OCI-M2 (cell line): ENCODE data around the gene RPL10.

ENCODE experiments used
- DNase-seq: peaks from one replicate; lab custom pipeline; 2025; ENCODE audit not compliant: unreplicated experiment; lab: John Stamatoyannopoulos, UW

The RPL10 gene

DNA sequence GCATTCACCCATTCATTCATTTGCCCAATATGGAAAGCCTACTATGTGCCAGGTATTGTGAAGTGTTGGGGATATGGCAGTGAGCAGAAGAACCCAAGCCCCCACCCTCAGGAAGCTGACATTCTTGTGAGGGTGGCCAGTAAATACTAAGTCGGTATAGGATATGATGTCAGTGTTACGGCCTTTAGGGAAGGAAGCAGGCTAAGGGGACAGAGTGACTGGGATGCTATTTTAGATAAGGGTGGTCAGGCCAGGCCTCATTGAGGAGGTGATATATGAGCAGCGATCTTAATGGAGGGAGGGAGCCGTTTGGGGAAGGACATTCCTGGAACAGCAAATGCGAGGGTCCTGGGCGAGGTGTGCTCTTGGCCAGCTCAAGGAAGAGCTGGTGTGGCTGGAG, 32.3 kb downstream of the RPL10 start:
- no peak for DNase-seq

DNA sequence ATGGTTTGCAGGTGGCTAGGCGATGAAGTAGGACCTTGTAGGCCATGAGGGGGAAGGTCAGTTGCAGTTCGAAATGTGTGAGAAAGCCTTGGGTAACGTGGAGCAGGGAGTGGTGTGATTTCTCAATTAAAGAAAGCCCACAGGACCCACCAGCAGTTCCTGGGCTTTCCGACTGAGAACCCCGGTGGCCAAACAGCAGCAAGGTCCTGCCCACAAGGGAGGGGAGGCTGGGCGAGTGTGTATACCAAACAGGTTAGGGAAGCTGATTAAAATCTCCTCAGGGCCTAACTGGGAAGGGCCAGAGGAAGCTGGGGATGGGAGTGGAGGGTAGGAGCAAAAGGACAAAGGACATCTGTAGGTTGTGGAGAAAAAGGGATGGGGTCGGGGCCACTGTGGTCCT, 32.7 kb downstream of the RPL10 start:
- DNase-seq = no peak

DNA sequence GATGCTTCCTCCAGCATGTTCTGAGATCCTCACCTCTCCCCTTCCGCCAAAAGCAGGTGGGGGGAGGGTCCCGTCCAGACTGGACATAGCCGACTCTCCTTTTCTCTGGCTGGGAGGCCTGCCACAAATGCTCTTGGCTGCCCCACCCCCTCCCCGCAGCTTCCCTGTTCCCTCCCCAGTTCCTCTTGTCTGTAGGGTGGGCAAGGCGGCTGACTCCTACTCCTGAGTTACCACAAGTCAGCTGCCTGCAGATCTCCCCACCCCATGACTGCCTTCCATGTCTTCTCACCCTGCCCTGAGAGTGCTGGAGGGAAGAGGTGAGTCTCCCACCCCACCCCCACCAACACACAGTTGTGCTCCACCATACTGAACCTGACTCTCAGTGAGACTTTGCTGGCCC, 33.2 kb downstream of the RPL10 start:
- DNase-seq = no peak

DNA sequence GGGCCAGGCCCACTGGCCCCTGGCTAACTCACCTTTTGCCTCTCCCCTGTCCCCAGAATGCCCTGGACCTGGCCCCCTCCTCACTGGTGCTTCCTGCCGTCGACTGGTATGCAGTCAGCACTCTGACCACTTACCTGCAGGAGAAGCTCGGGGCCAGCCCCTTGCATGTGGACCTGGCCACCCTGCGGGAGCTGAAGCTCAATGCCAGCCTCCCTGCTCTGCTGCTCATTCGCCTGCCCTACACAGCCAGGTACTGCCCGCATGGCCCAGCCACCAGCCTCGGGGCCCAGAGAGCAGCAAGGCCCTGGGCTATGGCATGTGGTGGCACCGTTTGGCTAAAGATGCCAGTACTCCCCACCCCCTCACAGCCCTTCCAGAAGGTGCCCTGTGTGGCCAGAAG, 34.0 kb downstream of the RPL10 start:
- no peak for DNase-seq

DNA sequence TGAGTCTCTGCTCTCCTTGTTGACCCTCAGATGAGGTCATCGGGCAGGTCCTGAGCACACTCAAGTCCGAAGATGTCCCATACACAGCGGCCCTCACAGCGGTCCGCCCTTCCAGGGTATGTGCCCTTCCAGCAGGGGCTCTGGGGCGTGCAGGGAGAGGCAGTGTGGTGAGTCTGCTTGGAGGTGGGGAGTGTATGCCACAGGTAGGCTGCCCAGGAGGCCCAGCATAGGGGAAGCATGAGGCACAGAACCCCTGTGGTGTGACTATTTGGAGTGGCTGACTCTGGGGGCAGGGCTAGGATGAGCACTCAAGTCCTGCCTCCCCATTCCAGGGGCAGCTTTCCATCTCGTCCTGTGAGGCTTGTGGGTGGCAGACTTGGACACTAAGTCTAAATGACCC, 35.4 kb downstream of the RPL10 start:
- no peak for DNase-seq

- no peak for DNase-seq
Observed at GRCh38 chrX:154434394-154435168, 36.4 kb downstream of the RPL10 start.

- no peak for DNase-seq
Observed at GRCh38 chrX:154435171-154435733, 37.1 kb downstream of the RPL10 start.

GRCh38 chrX:154436374-154436982, 38.3 kb downstream of the RPL10 start:
- DNase-seq = no peak

DNA sequence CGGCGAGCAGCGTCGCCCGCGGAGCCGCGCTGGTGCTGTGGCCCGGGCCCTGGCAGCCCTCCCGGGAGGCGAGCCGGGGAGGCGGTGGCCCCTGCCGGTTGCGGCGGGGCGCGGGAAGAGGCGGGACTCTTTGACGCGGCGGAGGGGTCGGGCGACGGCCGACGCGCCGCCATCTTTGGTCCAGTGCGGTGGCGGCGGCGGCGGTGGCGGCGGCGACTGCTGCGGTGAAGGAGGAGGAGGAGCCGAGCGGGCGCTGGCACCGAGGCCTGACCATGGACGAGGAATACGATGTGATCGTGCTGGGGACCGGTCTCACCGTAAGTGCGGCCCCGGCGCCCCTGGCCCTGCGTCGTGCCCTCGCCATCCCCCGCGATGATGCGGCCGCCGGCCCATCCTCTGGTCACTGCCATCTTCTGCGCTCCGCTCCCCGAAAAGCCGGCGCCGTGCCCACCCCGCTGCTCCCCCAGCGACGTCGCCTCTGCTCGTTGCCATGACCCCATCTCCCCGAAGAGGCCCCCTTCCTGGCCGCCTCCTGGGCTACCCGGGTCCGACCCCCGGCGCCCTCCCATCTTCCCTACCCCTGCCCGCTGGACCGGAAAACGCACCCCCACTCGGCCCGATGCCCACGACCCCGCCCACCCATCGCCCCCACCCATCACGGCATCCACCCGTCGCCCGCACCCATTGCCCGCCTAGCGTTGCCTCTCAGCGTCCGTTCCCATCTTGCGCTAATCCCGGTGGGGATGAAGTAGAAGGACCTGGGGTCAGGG, 39.0 kb downstream of the RPL10 start, which contains the start of gene GDI1:
GDI1 (plus strand) TSS at position 172 of the 770 bp plus-strand sequence; CDS start at position 273, 101 bp downstream.
- DNase-seq = no peak

DNA sequence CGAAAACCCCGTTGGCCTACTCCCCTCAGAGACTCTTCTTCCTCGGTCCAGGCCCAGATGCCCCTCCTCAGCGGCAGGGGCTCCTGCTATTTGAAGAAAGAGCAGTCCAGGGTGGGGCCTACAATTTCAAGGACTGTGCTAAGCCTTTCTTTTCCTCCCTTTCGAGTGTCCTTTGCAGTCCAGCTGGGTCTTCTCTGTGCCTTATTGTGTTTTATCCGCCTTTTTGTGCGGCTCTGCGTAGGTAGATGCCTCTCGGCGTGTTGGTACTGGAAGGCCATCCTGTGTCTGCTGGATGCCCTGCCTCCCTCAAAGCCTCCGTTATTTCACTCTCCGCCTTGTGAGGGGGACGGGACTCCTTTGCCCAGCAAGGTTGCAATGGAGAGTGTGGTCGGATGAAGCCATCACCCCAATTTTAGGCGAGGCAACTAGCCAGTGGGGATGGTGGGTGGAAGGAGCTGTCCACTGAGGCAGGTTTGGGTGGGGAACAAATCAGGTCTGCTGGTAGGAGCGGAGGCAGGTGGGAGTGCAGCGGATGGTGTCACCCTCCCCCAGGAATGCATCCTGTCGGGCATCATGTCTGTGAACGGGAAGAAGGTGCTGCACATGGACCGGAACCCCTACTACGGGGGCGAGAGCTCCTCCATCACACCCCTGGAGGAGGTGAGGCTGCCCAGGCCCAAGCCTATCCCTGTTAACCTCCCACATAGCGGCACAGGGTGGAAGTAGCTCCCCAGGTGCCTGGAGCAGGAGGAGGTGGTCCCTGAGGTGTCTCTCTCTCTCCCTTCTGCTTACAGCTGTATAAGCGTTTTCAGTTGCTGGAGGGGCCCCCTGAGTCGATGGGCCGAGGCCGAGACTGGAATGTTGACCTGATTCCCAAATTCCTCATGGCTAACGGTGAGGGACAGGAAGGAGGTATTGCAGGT, 40.1 kb downstream of the RPL10 start:
- DNase-seq = no peak

DNA sequence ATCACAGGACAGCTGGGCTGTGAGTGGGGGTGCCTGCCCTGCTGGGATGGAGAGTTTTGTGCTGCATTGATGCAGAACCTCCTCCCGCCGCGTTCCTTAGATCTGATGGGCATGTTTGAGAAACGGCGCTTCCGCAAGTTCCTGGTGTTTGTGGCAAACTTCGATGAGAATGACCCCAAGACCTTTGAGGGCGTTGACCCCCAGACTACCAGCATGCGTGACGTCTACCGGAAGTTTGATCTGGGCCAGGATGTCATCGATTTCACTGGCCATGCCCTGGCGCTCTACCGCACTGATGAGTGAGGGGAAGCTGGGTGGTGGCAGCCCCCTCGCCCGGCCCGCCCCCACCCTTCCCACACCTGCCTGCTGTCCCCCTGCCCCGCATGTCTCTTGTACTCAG, 41.7 kb downstream of the RPL10 start:
- DNase-seq = no peak

DNA sequence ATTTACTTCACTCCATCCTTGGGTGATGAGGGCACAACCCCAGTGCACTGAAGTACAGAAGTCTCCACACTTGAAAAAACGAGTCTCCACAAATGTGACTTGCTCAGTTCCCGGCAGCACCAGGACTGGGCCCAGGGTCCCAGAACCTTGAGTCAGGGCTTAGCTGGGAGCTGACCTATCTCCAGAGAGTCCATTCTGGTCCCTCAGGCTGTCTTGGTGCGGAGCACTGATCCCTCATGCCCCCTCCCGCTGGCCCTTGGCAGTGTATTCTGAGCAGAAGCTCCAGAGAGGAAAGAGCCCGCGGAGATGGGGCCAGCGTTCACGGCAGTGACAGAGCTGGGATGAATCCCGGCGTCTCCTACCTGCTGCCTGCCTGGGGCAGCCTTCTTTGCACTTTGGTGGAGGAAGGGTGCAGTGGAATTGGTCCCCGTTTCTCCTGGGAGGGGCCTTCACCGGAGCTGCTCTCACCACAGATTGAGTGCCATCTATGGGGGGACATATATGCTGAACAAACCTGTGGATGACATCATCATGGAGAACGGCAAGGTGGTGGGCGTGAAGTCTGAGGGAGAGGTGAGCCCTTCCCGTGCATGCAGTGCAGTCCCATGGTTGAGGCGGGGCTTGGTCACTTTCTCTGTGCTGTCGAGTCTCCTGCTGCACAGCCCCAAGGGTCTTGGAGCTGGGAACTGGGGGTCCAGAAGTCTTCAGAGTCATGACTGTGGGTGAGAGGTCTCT, 42.6 kb downstream of the RPL10 start:
- no peak for DNase-seq

GRCh38 chrX:154441564-154441963, 43.4 kb downstream of the RPL10 start:
- DNase-seq = no peak

DNA sequence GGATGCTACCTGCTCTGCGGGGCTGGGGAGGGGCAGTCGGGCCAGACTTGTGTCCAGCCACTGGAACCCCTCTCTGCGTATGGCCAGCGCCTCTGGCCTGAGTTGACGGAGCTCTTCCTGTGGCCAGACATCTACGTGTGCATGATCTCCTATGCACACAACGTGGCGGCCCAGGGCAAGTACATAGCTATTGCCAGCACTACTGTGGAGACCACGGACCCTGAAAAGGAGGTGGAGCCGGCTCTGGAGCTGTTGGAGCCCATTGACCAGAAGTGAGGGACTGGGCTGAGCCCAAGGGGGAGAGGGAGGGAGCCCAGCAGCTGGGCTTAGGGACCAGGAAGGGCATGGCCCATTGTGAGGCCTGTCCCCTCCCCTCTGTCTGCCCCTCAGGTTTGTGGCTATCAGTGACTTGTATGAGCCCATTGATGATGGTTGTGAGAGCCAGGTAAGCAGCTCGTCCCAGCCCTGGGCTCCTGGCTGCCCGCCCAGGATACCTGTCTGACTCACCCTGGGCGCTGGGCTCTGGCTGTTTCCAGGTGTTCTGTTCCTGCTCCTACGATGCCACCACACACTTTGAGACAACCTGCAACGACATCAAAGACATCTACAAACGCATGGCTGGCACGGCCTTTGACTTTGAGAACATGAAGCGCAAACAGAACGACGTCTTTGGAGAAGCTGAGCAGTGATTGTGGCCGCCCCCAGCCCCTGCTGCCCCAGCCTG, 44.0 kb downstream of the RPL10 start:
- no peak for DNase-seq

GRCh38 chrX:154443479-154443910, 45.3 kb downstream of the RPL10 start:
- no peak for DNase-seq

GRCh38 chrX:154443992-154444754, 46.0 kb downstream of the RPL10 start, which contains the start of gene FAM50A:
Gene FAM50A, plus strand, starts transcription at chrX:154444141. Its CDS starts 95 bp downstream, at chrX:154444236.
- DNase-seq = no peak

- DNase-seq = no peak
Observed at GRCh38 chrX:154444755-154445246, 46.6 kb downstream of the RPL10 start.

DNA sequence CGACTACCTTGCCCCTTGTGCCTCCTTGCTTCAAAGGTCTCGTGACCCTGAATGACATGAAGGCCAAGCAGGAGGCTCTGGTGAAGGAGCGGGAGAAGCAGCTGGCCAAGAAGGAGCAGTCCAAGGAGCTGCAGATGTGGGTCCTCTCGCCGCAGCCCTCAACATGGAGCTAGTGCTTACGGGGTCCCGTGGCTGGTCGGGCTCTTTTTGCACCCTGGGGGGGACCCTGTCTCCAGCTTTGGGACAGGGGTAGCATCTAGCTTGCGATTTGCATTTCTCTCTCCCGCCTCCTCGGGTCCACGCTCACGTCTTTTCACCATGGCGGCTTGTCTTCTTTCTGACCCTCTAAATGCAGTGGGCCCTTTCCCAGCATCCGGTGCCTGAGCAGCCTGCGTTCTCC, 47.6 kb downstream of the RPL10 start:
- no peak for DNase-seq
